ENCODE data around the gene PTGR3. TPM values are rescaled to one million over a fixed set of nuclear protein-coding genes. Genes with fewer than 3 reads are reported as not detected.

PTGR3 gene
- total and polyA plus RNA-seq, 2 donors (not counting 1 experiment from before 2014, with no cell fraction given): 6.8 to 25.1 TPM

DNA sequence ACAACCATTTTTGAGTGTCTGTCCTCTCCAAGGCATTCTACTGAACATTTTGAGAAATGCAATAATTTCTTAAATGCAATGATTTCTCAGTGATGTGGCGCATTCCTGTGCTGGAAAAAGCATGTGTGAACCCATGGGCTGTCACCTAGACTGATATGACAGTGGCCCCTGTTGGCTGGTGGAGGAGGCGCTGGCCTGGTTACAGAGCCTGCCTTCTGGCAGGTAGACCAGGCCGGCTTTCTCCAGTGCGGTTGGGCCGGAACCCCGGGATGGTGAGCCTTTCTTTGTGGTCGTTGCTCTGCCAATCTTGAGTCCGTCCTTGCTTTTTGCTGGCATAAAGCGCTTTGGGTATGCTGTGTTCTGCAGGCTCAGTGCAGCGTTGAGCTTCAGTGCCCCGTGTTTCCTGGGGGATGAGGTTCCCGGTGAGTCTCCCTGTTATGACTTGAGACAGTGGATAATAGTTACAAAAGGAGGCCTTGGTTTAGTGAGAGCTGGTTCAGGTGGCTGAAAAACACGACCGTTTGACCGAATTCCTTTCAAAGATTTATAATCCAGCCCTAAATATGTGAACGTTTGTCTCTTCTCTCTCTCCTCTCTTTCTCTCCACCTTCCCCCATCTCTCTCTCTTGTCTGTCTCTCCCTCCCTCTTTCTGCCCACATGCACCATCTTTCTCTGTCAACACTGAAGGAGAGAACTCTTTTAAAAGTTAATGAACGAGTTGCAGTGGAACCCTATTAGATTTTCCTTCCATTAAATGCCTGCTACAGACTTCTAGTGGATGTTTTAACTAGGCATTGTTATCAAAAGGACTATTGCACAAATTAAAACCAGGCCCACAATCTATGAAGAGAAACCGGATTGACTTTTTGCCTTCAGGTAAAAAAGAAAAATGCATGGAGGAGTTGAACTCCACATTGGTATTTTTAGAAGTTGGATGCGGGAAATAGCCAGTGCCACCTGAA lies 35.7 kb upstream of the PTGR3 start:
- Histone ChIP-seq H3K4me2 (ENCODE audit: extremely low read depth, insufficient read depth, low read length) (no peak overlapping the region), H3K27me3 (ENCODE audit: control insufficient read depth, insufficient read depth, low read length) (no peaks in the 10 kb centered on the region), H3K27ac (ENCODE audit: insufficient read depth, low read length) (no peak overlapping the region), H2AFZ (ENCODE audit: low read length) (no peak overlapping the region), H4K20me1 (ENCODE audit: control insufficient read depth, extremely low read depth, insufficient read depth, low read length) (no peaks in the 10 kb centered on the region), H3K9me3 (ENCODE audit: control insufficient read depth, insufficient read depth, low read depth, low read length) (no peaks in the 10 kb centered on the region), H3K79me2 (ENCODE audit: control insufficient read depth, insufficient read depth, low read length) (peaks cover 6% of the 10 kb centered on the region), H3K4me1 (ENCODE audit: control insufficient read depth, extremely low read depth, insufficient read depth, low read length) (peaks cover 4% of the 10 kb centered on the region), H3K9ac (ENCODE audit: insufficient read depth, low read length) (no peak overlapping the region), H3K36me3 (ENCODE audit: control insufficient read depth, insufficient read depth, low read length) (no peaks in the 10 kb centered on the region), H3K4me3 (replicated peaks in 1 of 4; ENCODE audit: control extremely low read depth in 1 of 4, insufficient read depth in 1 of 4, low read depth in 3 of 4, low read length in 4 of 4) (no peak overlapping the region)
- TF ChIP-seq EZH2 (IDR thresholded peaks at IDR 0.05; ENCODE audit: low read length, missing control alignments): no peak
- TF ChIP-seq, protein P1, sequence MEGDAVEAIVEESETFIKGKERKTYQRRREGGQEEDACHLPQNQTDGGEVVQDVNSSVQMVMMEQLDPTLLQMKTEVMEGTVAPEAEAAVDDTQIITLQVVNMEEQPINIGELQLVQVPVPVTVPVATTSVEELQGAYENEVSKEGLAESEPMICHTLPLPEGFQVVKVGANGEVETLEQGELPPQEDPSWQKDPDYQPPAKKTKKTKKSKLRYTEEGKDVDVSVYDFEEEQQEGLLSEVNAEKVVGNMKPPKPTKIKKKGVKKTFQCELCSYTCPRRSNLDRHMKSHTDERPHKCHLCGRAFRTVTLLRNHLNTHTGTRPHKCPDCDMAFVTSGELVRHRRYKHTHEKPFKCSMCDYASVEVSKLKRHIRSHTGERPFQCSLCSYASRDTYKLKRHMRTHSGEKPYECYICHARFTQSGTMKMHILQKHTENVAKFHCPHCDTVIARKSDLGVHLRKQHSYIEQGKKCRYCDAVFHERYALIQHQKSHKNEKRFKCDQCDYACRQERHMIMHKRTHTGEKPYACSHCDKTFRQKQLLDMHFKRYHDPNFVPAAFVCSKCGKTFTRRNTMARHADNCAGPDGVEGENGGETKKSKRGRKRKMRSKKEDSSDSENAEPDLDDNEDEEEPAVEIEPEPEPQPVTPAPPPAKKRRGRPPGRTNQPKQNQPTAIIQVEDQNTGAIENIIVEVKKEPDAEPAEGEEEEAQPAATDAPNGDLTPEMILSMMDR (conservative IDR thresholded peaks at IDR 0.05 in 1 of 2, IDR thresholded peaks at IDR 0.05 in 1 of 2; ENCODE audit: low read depth in 1 of 2, low read length in 2 of 2): peak in 1 of 2 donors; percentile 11
- no peak for DNase-seq (ENCODE audit: low read depth in 2 of 2)

DNA sequence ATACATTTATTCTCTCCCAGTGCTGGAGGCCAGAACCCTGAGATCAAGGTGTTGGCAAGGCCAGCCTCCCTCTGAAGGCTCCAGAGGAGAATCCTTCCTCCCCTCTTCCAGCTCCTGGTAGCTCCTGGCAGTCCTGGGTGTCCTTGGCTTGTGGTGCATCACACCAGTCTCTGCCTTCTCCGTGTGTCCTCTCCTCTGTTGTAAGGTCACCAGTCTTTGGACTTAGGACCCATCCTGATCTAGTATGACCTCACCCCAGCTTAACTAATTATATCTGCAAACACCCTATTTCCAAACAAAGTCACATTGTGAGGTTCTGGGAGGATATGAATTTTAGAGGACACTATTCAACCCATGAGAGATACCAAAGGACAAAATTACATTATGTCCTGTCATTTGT lies 32.8 kb upstream of the PTGR3 start:
- Histone ChIP-seq H3K27me3 (ENCODE audit: control insufficient read depth, insufficient read depth, low read length) (no peaks in the 10 kb centered on the region), H3K9ac (ENCODE audit: insufficient read depth, low read length) (no peak overlapping the region), H3K79me2 (ENCODE audit: control insufficient read depth, insufficient read depth, low read length) (no peaks in the 10 kb centered on the region), H4K20me1 (ENCODE audit: control insufficient read depth, extremely low read depth, insufficient read depth, low read length) (no peaks in the 10 kb centered on the region), H3K27ac (ENCODE audit: insufficient read depth, low read length) (no peak overlapping the region), H3K36me3 (ENCODE audit: control insufficient read depth, insufficient read depth, low read length) (no peaks in the 10 kb centered on the region), H3K9me3 (ENCODE audit: control insufficient read depth, insufficient read depth, low read depth, low read length) (no peaks in the 10 kb centered on the region), H3K4me3 (replicated peaks in 1 of 4; ENCODE audit: control extremely low read depth in 1 of 4, insufficient read depth in 1 of 4, low read depth in 3 of 4, low read length in 4 of 4) (no peak overlapping the region), H3K4me1 (ENCODE audit: control insufficient read depth, extremely low read depth, insufficient read depth, low read length) (no peaks in the 10 kb centered on the region), H3K4me2 (ENCODE audit: extremely low read depth, insufficient read depth, low read length) (no peak overlapping the region), H2AFZ (ENCODE audit: low read length) (no peak overlapping the region)
- no peak for TF ChIP-seq EZH2 (IDR thresholded peaks at IDR 0.05; ENCODE audit: low read length, missing control alignments)
- TF ChIP-seq, protein P1 (conservative IDR thresholded peaks at IDR 0.05 in 1 of 2, IDR thresholded peaks at IDR 0.05 in 1 of 2; ENCODE audit: low read depth in 1 of 2, low read length in 2 of 2): no peak
- DNase-seq (ENCODE audit: low read depth in 2 of 2): no peak

DNA sequence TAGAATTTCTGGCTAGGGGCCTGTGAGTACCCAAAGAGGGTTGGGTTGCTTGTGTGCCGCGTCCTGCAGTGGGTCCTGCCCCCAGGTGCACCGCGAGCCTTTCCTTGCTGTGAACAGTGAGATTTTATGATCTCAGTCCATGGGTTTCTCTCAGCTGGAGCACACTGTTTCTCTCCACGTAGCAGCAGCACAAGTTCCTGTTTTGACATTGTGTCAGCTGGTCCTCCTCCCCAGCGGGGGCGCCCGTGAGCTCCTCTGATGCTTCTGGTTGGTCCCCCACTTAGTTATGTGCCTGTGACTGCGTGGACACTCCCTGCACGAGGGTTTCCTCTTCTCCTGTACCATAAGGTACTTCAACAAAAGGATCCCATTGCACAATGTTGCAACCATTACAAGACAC lies 31.5 kb upstream of the PTGR3 start:
- H3K4me3 ChIP-seq (replicated peaks in 1 of 4; ENCODE audit: control extremely low read depth in 1 of 4, insufficient read depth in 1 of 4, low read depth in 3 of 4, low read length in 4 of 4): no peak overlapping the region
- no peak overlapping the region for H3K9ac ChIP-seq (ENCODE audit: insufficient read depth, low read length)
- H4K20me1 ChIP-seq (ENCODE audit: control insufficient read depth, extremely low read depth, insufficient read depth, low read length): no peaks in the 10 kb centered on the region
- H3K9me3 ChIP-seq (ENCODE audit: control insufficient read depth, insufficient read depth, low read depth, low read length): no peaks in the 10 kb centered on the region
- no peaks in the 10 kb centered on the region for H3K79me2 ChIP-seq (ENCODE audit: control insufficient read depth, insufficient read depth, low read length)
- DNase-seq (ENCODE audit: low read depth in 2 of 2): no peak
- no peaks in the 10 kb centered on the region for H3K36me3 ChIP-seq (ENCODE audit: control insufficient read depth, insufficient read depth, low read length)
- TF ChIP-seq EZH2 (IDR thresholded peaks at IDR 0.05; ENCODE audit: low read length, missing control alignments): no peak
- TF ChIP-seq, protein P1 (conservative IDR thresholded peaks at IDR 0.05 in 1 of 2, IDR thresholded peaks at IDR 0.05 in 1 of 2; ENCODE audit: low read depth in 1 of 2, low read length in 2 of 2): no peak
- no peaks in the 10 kb centered on the region for H3K27me3 ChIP-seq (ENCODE audit: control insufficient read depth, insufficient read depth, low read length)
- no peaks in the 10 kb centered on the region for H3K4me1 ChIP-seq (ENCODE audit: control insufficient read depth, extremely low read depth, insufficient read depth, low read length)
- H3K4me2 ChIP-seq (ENCODE audit: extremely low read depth, insufficient read depth, low read length): no peak overlapping the region
- no peak overlapping the region for H3K27ac ChIP-seq (ENCODE audit: insufficient read depth, low read length)
- H2AFZ ChIP-seq (ENCODE audit: low read length): no peak overlapping the region
